Testis (tissue), 3 donors: ENCODE measurements around the gene RNF220. TPM values are rescaled to one million over a fixed set of nuclear protein-coding genes. Genes with fewer than 3 reads are reported as not detected.
A peak's percentile ranks its signal among the peaks of the same experiment; 100 is the strongest.

Source experiments
- DNase-seq: peaks from one replicate; pipeline ENCODE4 v3.0.0-alpha.2; 2019
- H3K27ac ChIP-seq, 2 donors: fragments of 200-600 bp; sonication (generic); one replicate each; pipeline ENCODE4 v1.5.1; 2019
- H3K27me3 ChIP-seq: fragments of 200-600 bp; sonication (generic); one replicate; pipeline ENCODE4 v1.5.1; 2019
- H3K36me3 ChIP-seq: fragments of 200-600 bp; sonication (generic); one replicate; pipeline ENCODE4 v1.5.1; 2017; ENCODE audit warnings: low read depth; ENCODE audit errors: missing control alignments
- H3K4me1 ChIP-seq: fragments of 200-600 bp; sonication (generic); one replicate; pipeline ENCODE4 v1.5.1; 2019
- H3K4me3 ChIP-seq, 2 donors: fragments of 200-600 bp; sonication (generic); one replicate each; pipeline ENCODE4 v1.5.1; 2017 to 2019
- H3K9me3 ChIP-seq: fragments of 200-600 bp; sonication (generic); one replicate; pipeline ENCODE4 v1.5.1; 2017
- CTCF ChIP-seq, 3 experiments: fragments of 450-650 bp in 2 of 3; fragments of 200-600 bp in 1 of 3; sonication (generic) in 1 of 3; IDR thresholded peaks; one replicate each; pipeline ENCODE4 v1.5.1; 2016 to 2019; ENCODE audit warnings: antibody characterized with exemption in 3 of 3, mild to moderate bottlenecking in 2 of 3, moderate library complexity in 1 of 3
- POLR2A ChIP-seq: fragments of 450-650 bp; IDR thresholded peaks from one replicate; pipeline ENCODE4 v1.6.1; 2017; ENCODE audit warnings: antibody characterized with exemption, mild to moderate bottlenecking, moderate library complexity
- WGBS, 2 donors: methylation state at CpG; one replicate each; pipeline ENCODE4 v1.1.5; 2018; 5-methylcytosine and 5-hydroxymethylcytosine counted together
- intact Hi-C: fragments of 100-400 bp; cut with DNase I; formaldehyde crosslinking; loops from one replicate; pipeline ENCODE4 v1.15.1; 2023; ENCODE audit warnings: low total_unique reads
- polyA plus RNA-seq: library from polyadenylated mRNA; stranded (reverse); fragments of 350-450 nt; fragmentation: Illumina TruSeq; extraction: RNeasy Lipid Tissue Mini Kit (QIAGEN cat#74804); gene quantifications from one replicate; pipeline ENCODE4 v1.2.3, GENCODE V29; 2014; ENCODE audit warnings: low read depth, low replicate concordance; ENCODE audit not compliant: insufficient read depth
- total RNA-seq, 2 donors: library from RNA; depleted of rRNA; stranded (reverse); fragments of >200 nt; gene quantifications; one replicate each; pipeline ENCODE4 v1.2.3, GENCODE V29; 2016

The RNF220 gene
- total and polyA plus RNA-seq, 3 donors from 2014 or later = 99.3 to 148 (median 126) TPM

GRCh38 chr1:44682883-44683265, 277.8 kb downstream of the RNF220 start:
- no peaks in the 10 kb centered on the region for H3K4me1 ChIP-seq
- no peak overlapping the region for H3K4me3 ChIP-seq
- intact Hi-C loops = no loop called here
- no peaks in the 10 kb centered on the region for H3K9me3 ChIP-seq
- no peak overlapping the region for H3K27ac ChIP-seq
- TF ChIP-seq CTCF (IDR thresholded peaks at IDR 0.05) (no peak), POLR2A (no peak)
- no peaks in the 10 kb centered on the region for H3K27me3 ChIP-seq
- no peak for DNase-seq
- 82 to 94% methylated on average over 3 of the region's 3 CpGs for WGBS, 2 donors
- no peaks in the 10 kb centered on the region for H3K36me3 ChIP-seq

- peaks cover 9% of the 10 kb centered on the region for H3K4me1 ChIP-seq
- 82 to 88% methylated on average over 1 of the region's 1 CpG for WGBS, 2 donors
- intact Hi-C loops = no loop called here
- no peak overlapping the region for H3K27ac ChIP-seq
- no peaks in the 10 kb centered on the region for H3K27me3 ChIP-seq
- TF ChIP-seq CTCF (IDR thresholded peaks at IDR 0.05) (no peak), POLR2A (no peak)
- H3K4me3 ChIP-seq = no peak overlapping the region
- H3K36me3 ChIP-seq = no peaks in the 10 kb centered on the region
- DNase-seq = no peak
- H3K9me3 ChIP-seq = no peaks in the 10 kb centered on the region
Observed at GRCh38 chr1:44684525-44684924, 279.5 kb downstream of the RNF220 start.

- 93% methylated on average over 4 of the region's 4 CpGs for WGBS, 2 donors
- H3K9me3 ChIP-seq = no peaks in the 10 kb centered on the region
- no peaks in the 10 kb centered on the region for H3K36me3 ChIP-seq
- DNase-seq = no peak
- intact Hi-C loops = no loop called here
- TF ChIP-seq CTCF (IDR thresholded peaks at IDR 0.05) = no peak
- no peak for TF ChIP-seq POLR2A
- peaks cover 9% of the 10 kb centered on the region for H3K4me1 ChIP-seq
- no peak overlapping the region for H3K4me3 ChIP-seq
- no peak overlapping the region for H3K27ac ChIP-seq
- H3K27me3 ChIP-seq = no peaks in the 10 kb centered on the region
Observed at GRCh38 chr1:44685218-44685617, 280.2 kb downstream of the RNF220 start.

- no peak for DNase-seq
- peaks cover 9% of the 10 kb centered on the region for H3K4me1 ChIP-seq
- intact Hi-C loops = no loop called here
- H3K27me3 ChIP-seq = no peaks in the 10 kb centered on the region
- H3K36me3 ChIP-seq = no peaks in the 10 kb centered on the region
- 82 to 83% methylated on average over 8 of the region's 8 CpGs for WGBS, 2 donors
- no peak overlapping the region for H3K27ac ChIP-seq
- no peaks in the 10 kb centered on the region for H3K9me3 ChIP-seq
- H3K4me3 ChIP-seq = no peak overlapping the region
- TF ChIP-seq POLR2A (no peak), CTCF (IDR thresholded peaks at IDR 0.05) (no peak)
Observed at GRCh38 chr1:44685881-44686280, 280.8 kb downstream of the RNF220 start.

- Histone ChIP-seq H3K27ac (no peak overlapping the region), H3K36me3 (no peaks in the 10 kb centered on the region), H3K9me3 (no peaks in the 10 kb centered on the region), H3K4me1 (peaks cover 9% of the 10 kb centered on the region), H3K4me3 (no peak overlapping the region), H3K27me3 (no peaks in the 10 kb centered on the region)
- 67 to 70% methylated on average over 12 of the region's 12 CpGs for WGBS, 2 donors
- TF ChIP-seq POLR2A (no peak), CTCF (IDR thresholded peaks at IDR 0.05) (no peak)
- intact Hi-C loops = no loop called here
- peak; percentile 21 for DNase-seq
Observed at GRCh38 chr1:44688760-44689446, 283.8 kb downstream of the RNF220 start.
